Neuronal stem cell (in vitro differentiated cells): ENCODE measurements around the gene ANKRD22.

Experiments
- DNase-seq: peaks from one replicate; pipeline ENCODE4 v3.0.0-alpha.2; 2013; ENCODE audit warnings: low spot score
- H2AFZ ChIP-seq: one replicate; pipeline ENCODE4 v1.6.1; 2013; ENCODE audit warnings: mild to moderate bottlenecking, low read length, inconsistent platforms
- H2AK5ac ChIP-seq: 2 replicates; pipeline ENCODE4 v1.6.1; 2013; ENCODE audit warnings: low read depth, mild to moderate bottlenecking, inconsistent platforms, low read length, moderate library complexity, mixed read lengths
- H2BK120ac ChIP-seq: 2 replicates; pipeline ENCODE4 v1.6.1; 2013; ENCODE audit warnings: low read depth, mild to moderate bottlenecking, inconsistent platforms, low read length, moderate library complexity, mixed read lengths
- H2BK12ac ChIP-seq: one replicate; pipeline ENCODE4 v1.6.1; 2013; ENCODE audit warnings: low read length, inconsistent platforms
- H2BK15ac ChIP-seq: 2 replicates; pipeline ENCODE4 v1.6.1; 2013; ENCODE audit warnings: mild to moderate bottlenecking, low read length, inconsistent platforms, mixed read lengths
- H2BK5ac ChIP-seq: one replicate; pipeline ENCODE4 v1.6.1; 2013; ENCODE audit warnings: inconsistent platforms, mild to moderate bottlenecking, low read length, moderate library complexity
- H3K14ac ChIP-seq: one replicate; pipeline ENCODE4 v1.6.1; 2013; ENCODE audit warnings: low read length, inconsistent platforms
- H3K18ac ChIP-seq: 2 replicates; pipeline ENCODE4 v1.6.1; 2013; ENCODE audit warnings: low read length, inconsistent platforms
- H3K23ac ChIP-seq: 2 replicates; pipeline ENCODE4 v1.6.1; 2013; ENCODE audit warnings: low read depth, mild to moderate bottlenecking, mixed read lengths, low read length, inconsistent platforms; ENCODE audit not compliant: poor library complexity
- H3K27ac ChIP-seq: replicated peaks from 3 replicates; pipeline ENCODE4 v1.5.1; 2013; ENCODE audit warnings: low read length, inconsistent platforms
- H3K27me3 ChIP-seq, 3 experiments: 2 replicates each; pipeline ENCODE4 v1.6.1; 2013; ENCODE audit warnings: low read length in 3 of 3, mild to moderate bottlenecking in 2 of 3, inconsistent platforms in 1 of 3, low read depth in 1 of 3, mixed read lengths in 1 of 3, moderate library complexity in 1 of 3; ENCODE audit not compliant: control insufficient read depth in 3 of 3, insufficient read depth in 3 of 3
- H3K36me3 ChIP-seq, 2 donors: replicated peaks in 1 of 2; 2 replicates each; pipeline ENCODE4 v1.6.1; 2013; ENCODE audit warnings: low read length in 2 of 2; ENCODE audit not compliant: control insufficient read depth in 2 of 2, insufficient read depth in 2 of 2
- H3K4ac ChIP-seq: 2 replicates; pipeline ENCODE4 v1.6.1; 2013; ENCODE audit warnings: inconsistent platforms, mild to moderate bottlenecking, low read length, moderate library complexity
- H3K4me1 ChIP-seq, 2 donors: 1 replicate in 1 of 2; 2 replicates in 1 of 2; pipeline ENCODE4 v1.6.1; 2013; ENCODE audit warnings: low read length in 2 of 2, low read depth in 1 of 2; ENCODE audit not compliant: control insufficient read depth in 2 of 2, insufficient read depth in 1 of 2
- H3K4me2 ChIP-seq: one replicate; pipeline ENCODE4 v1.6.1; 2013; ENCODE audit warnings: mild to moderate bottlenecking, low read length, inconsistent platforms; ENCODE audit not compliant: insufficient read depth, poor library complexity, severe bottlenecking
- H3K4me3 ChIP-seq, 2 donors: 2 replicates each; pipeline ENCODE4 v1.5.1; 2013; ENCODE audit warnings: low read length in 2 of 2, mild to moderate bottlenecking in 2 of 2, inconsistent platforms in 1 of 2, moderate library complexity in 1 of 2
- H3K79me1 ChIP-seq: one replicate; pipeline ENCODE4 v1.6.1; 2013; ENCODE audit warnings: low read depth, mild to moderate bottlenecking, inconsistent platforms, low read length, moderate library complexity
- H3K9ac ChIP-seq: one replicate; pipeline ENCODE4 v1.6.1; 2013; ENCODE audit warnings: mild to moderate bottlenecking, low read depth, low read length, inconsistent platforms; ENCODE audit not compliant: poor library complexity
- H3K9me3 ChIP-seq, 2 donors: replicated peaks in 1 of 2; 2 replicates each; pipeline versions ENCODE3 to v1.6.1; 2013; ENCODE audit warnings: low read length in 2 of 2, mild to moderate bottlenecking in 2 of 2, inconsistent platforms in 1 of 2, low read depth in 1 of 2, mixed read lengths in 1 of 2, moderate library complexity in 1 of 2; ENCODE audit not compliant: control insufficient read depth in 2 of 2, insufficient read depth in 1 of 2
- H4K8ac ChIP-seq: one replicate; pipeline ENCODE4 v1.6.1; 2013; ENCODE audit warnings: low read depth, mild to moderate bottlenecking, inconsistent platforms, low read length, moderate library complexity
- H4K91ac ChIP-seq: one replicate; pipeline ENCODE4 v1.6.1; 2013; ENCODE audit warnings: low read length, low read depth, mild to moderate bottlenecking, inconsistent platforms; ENCODE audit not compliant: poor library complexity
- WGBS, 2 donors: extraction: QIAGEN DNeasy Blood & Tissue Kit; methylation state at CpG; one replicate each; pipeline ENCODE4 v1.1.7; 2013; ENCODE audit warnings: missing lambda C conversion rate in 2 of 2, mixed read lengths in 1 of 2; ENCODE audit not compliant: insufficient read length in 2 of 2, insufficient replicate concordance in 1 of 2; ENCODE audit errors: extremely low coverage in 2 of 2; 5-methylcytosine and 5-hydroxymethylcytosine counted together

The ANKRD22 gene

GRCh38 chr10:88827671-88828070 lies 24.0 kb downstream of the ANKRD22 start:
- H3K4me1 ChIP-seq, result no peaks in the 10 kb centered on the region
- no peak overlapping the region for H3K27ac ChIP-seq
- no peak overlapping the region for H3K9ac ChIP-seq
- no peak for DNase-seq
- H4K8ac ChIP-seq, result no peak overlapping the region
- no peak overlapping the region for H2BK5ac ChIP-seq
- no peak overlapping the region for H3K14ac ChIP-seq
- H3K4ac ChIP-seq, result no peak overlapping the region
- no peaks in the 10 kb centered on the region for H3K9me3 ChIP-seq
- no peak overlapping the region for H3K4me3 ChIP-seq
- H3K4me2 ChIP-seq, result no peak overlapping the region
- no peak overlapping the region for H2BK12ac ChIP-seq
- no peak overlapping the region for H2AFZ ChIP-seq
- H3K27me3 ChIP-seq, result peaks cover 0 to 2% (median 0%) of the 10 kb centered on the region in 3 experiments
- WGBS, 2 donors, result no CpG with 5 or more reads among the region's 2 CpGs
- no peaks in the 10 kb centered on the region for H3K79me1 ChIP-seq
- H2BK120ac ChIP-seq, result no peak overlapping the region
- no peak overlapping the region for H2BK15ac ChIP-seq
- H3K36me3 ChIP-seq, result no peaks in the 10 kb centered on the region
- H3K23ac ChIP-seq, result no peak overlapping the region
- H3K18ac ChIP-seq, result no peak overlapping the region
- no peak overlapping the region for H4K91ac ChIP-seq
- no peak overlapping the region for H2AK5ac ChIP-seq

GRCh38 chr10:88826388-88826787 lies 25.3 kb downstream of the ANKRD22 start:
- WGBS, 2 donors, result no CpG with 5 or more reads among the region's 4 CpGs
- Histone ChIP-seq H2AFZ (no peak overlapping the region), H3K4me3 (no peak overlapping the region), H3K9me3 (no peaks in the 10 kb centered on the region), H2BK12ac (no peak overlapping the region), H4K91ac (no peak overlapping the region), H3K4me1 (no peaks in the 10 kb centered on the region), H3K18ac (no peak overlapping the region), H3K27ac (no peak overlapping the region), H3K4ac (no peak overlapping the region), H3K14ac (no peak overlapping the region), H3K23ac (no peak overlapping the region), H3K9ac (no peak overlapping the region), H3K36me3 (no peaks in the 10 kb centered on the region), H2BK5ac (no peak overlapping the region), H4K8ac (no peak overlapping the region), H3K27me3 (peaks cover 0 to 2% (median 0%) of the 10 kb centered on the region in 3 experiments), H3K4me2 (no peak overlapping the region), H2BK15ac (no peak overlapping the region), H2AK5ac (no peak overlapping the region), H2BK120ac (no peak overlapping the region), H3K79me1 (no peaks in the 10 kb centered on the region)
- no peak for DNase-seq

DNA sequence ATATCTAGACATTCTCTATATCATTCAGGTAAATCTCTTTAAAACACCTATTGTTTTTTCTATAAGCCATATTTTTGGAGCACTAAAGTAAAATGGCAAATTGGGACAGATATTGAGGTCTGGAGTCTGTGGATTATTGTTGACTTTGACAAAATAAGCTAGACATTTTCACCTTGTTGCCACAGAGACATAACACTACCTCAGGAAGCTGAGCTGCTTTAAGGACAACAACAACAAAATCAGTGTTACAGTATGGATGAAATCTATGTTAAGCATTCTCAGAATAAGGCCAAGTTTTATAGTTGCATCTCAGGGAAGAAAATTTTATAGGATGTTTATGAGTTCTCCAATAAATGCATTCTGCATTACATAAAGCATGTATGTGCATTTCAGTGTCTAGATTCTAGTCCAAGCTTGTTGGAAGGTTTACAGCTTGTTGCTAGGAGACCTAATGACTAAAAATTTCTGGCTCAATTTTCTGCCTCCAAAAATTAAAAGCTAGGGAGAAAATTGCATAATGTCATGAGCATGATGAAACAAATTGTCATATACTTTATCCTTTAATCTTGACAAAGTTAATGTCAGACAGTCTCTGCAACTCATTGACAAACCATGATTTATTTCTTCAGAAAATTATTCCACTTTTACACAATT lies 30.8 kb downstream of the ANKRD22 start:
- Histone ChIP-seq H3K23ac (no peak overlapping the region), H3K4me3 (no peak overlapping the region), H4K91ac (no peak overlapping the region), H3K18ac (no peak overlapping the region), H3K4ac (no peak overlapping the region), H4K8ac (no peak overlapping the region), H2AFZ (no peak overlapping the region), H3K9ac (no peak overlapping the region), H3K27ac (no peak overlapping the region), H2BK5ac (no peak overlapping the region), H3K9me3 (no peaks in the 10 kb centered on the region), H2BK12ac (no peak overlapping the region), H3K4me2 (no peak overlapping the region), H3K36me3 (no peaks in the 10 kb centered on the region), H2BK120ac (no peak overlapping the region), H3K27me3 (no peaks in the 10 kb centered on the region), H3K79me1 (no peaks in the 10 kb centered on the region), H3K4me1 (no peaks in the 10 kb centered on the region), H2BK15ac (no peak overlapping the region), H2AK5ac (no peak overlapping the region), H3K14ac (no peak overlapping the region)
- DNase-seq, result no peak

DNA sequence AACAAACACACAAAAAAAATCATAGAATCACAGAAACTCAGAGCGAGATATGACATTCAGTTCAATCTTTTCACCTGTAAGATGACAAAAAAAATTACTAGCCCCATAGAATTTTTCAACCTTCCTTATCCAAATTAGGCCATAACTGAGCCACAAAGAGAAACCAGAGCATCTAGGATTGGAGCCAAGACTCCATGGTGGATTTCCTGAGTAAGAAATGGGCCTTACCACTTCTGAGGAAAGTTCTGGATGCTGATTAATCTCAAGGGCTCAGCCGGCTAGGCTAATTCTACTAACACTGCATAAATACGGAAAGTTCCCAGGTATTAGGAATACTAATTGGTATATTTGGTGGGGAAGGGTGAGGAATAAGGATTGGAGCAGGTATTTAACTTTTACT lies 32.4 kb downstream of the ANKRD22 start:
- H3K4me3 ChIP-seq, result no peak overlapping the region
- WGBS, 2 donors, result no CpG with 5 or more reads among the region's 3 CpGs

More for the DNA sequence above, 32.4 kb downstream of the ANKRD22 start:
- Histone ChIP-seq H3K4me2 (no peak overlapping the region), H2BK120ac (no peak overlapping the region), H2BK12ac (no peak overlapping the region), H2AFZ (no peak overlapping the region), H2BK5ac (no peak overlapping the region), H3K9me3 (no peaks in the 10 kb centered on the region), H3K27ac (no peak overlapping the region), H3K18ac (no peak overlapping the region), H3K9ac (no peak overlapping the region), H3K79me1 (no peaks in the 10 kb centered on the region), H2BK15ac (no peak overlapping the region), H3K4ac (no peak overlapping the region), H4K91ac (no peak overlapping the region), H2AK5ac (no peak overlapping the region), H3K23ac (no peak overlapping the region), H4K8ac (no peak overlapping the region), H3K36me3 (no peaks in the 10 kb centered on the region), H3K27me3 (no peaks in the 10 kb centered on the region), H3K14ac (no peak overlapping the region), H3K4me1 (no peaks in the 10 kb centered on the region)
- no peak for DNase-seq
